GM21576 (cell line): ENCODE data around the gene HCFC1R1.
"Not testable (repeated sequence)": the region's sequence is repeated elsewhere in the genome, so short reads cannot be mapped to it uniquely, and the experiment has no call there.

Source experiments
- ATAC-seq: cut with Tn5 transposase; IDR thresholded peaks from one replicate; pipeline ENCODE4 v1.9.1; 2021; ENCODE audit warnings: mild to moderate bottlenecking, moderate library complexity; ENCODE audit not compliant: unreplicated experiment

Gene HCFC1R1, protein sequence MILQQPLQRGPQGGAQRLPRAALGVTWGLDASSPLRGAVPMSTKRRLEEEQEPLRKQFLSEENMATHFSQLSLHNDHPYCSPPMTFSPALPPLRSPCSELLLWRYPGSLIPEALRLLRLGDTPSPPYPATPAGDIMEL

GRCh38 chr16:3023669-3024478 is at the start of gene HCFC1R1, which contains the start of gene THOC6:
TSS of gene HCFC1R1 (minus strand) at chr16:3023942. CDS start at chr16:3023941, 1 bp downstream.
TSS of gene THOC6 (plus strand) at chr16:3024035. CDS start at chr16:3024327, 292 bp downstream.
- peak; percentile 71 for ATAC-seq

- no peak for ATAC-seq
Observed at GRCh38 chr16:3073448-3073847, 49.7 kb upstream of the HCFC1R1 start.

GRCh38 chr16:3072576-3073263 is 49.0 kb upstream of the HCFC1R1 start:
- not testable (repeated sequence) for ATAC-seq

GRCh38 chr16:3072148-3072547 is 48.4 kb upstream of the HCFC1R1 start:
- ATAC-seq, result not testable (repeated sequence)

GRCh38 chr16:3071655-3072054 is 47.9 kb upstream of the HCFC1R1 start:
- ATAC-seq, result no peak

GRCh38 chr16:3070608-3071111 is 46.9 kb upstream of the HCFC1R1 start:
- no peak for ATAC-seq

- ATAC-seq, result not testable (repeated sequence)
Observed at GRCh38 chr16:3069146-3069545, 45.4 kb upstream of the HCFC1R1 start.

DNA sequence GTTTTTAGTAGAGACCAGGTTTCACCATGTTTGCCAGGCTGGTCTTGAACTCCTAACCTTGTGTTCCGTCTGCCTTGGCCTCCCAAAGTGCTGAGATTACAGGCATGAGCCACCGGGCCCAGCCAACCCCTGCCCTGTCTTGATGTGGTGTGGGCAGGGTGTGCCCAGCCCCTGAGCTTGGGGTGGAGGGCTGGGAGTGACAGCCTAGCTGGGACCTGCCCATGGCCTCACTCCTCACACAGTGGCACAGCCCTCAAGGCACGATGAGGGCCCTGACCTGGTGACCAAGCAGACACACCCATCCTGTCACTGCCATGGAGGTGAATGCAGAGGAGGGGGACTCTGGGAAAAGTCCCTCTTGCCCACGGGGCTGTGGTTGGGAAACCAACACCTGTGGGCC is 44.7 kb upstream of the HCFC1R1 start:
- no peak for ATAC-seq

- no peak for ATAC-seq
Observed at GRCh38 chr16:3066440-3066748, 42.7 kb upstream of the HCFC1R1 start.

DNA sequence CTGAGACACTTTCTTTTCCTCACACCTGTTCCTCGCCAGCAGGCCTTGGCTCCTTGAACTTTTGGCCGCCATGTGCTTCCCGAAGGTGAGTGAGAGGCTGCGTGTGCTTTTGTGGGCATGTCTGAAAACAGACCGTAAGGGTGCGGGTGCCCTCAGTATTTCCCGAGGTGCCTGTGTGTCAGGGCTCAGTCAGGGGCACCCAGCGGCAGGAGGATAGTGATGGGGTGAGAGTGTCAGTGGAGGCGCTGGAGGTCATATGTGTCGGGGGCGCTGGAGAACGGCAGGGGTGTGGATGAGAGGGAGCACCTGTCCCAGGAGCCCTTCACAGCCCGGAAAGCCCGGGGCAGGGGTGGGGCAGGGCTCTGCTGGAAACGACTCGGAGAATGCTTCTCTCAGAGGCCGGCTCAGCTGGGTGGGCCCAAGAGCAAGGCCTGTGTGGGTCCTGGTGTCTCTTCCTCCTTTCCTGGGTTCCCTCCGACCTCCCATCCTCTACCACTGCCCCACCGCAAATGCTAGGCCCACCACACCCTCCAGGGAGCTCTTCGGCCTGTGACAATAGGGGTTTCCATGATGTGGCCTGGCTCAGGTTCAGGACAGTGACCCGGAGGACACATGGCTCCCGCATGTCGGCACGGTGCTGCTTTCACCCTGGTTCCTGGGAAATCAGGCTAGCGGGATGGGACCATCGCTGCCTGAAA is 42.1 kb upstream of the HCFC1R1 start:
- no peak for ATAC-seq

DNA sequence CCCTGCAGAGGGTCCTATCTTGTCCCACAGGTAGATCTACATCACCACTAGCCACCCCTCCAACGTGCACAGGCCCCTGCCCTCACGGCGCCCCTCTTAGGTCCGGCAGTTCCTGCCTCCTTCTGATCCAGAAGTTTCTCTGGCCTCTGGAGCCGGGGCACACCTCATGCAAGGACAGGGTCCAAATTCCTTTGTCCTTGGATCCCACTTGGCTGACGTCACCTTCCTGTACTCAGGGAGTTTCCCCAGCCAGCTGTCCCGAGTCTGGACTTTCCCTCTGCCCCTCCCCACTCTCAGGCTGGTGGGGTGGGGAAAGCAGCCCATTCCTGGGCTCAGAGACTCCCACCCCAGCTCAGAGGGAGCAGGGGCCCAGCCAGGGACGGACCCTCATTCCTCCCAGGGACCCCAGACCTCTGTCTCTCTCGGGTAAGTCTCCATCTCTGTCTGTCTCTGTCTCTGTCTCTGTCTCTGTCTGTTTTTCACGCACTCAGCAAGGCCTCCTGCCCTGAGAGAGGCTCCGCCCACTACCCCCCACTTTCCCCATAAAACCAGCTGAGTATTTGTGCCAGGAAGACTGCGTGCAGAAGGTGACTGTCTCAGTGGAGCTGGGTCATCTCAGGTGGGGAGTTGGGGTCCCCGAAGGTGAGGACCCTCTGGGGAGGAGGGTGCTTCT is 41.5 kb upstream of the HCFC1R1 start, which contains the start of gene IL32:
TSS of gene IL32 (plus strand) at position 572 of the 673 bp plus-strand sequence. CDS start 172 bp downstream, outside the sequence.
- ATAC-seq, result no peak

- no peak for ATAC-seq
Observed at GRCh38 chr16:3063625-3064386, 40.1 kb upstream of the HCFC1R1 start.

DNA sequence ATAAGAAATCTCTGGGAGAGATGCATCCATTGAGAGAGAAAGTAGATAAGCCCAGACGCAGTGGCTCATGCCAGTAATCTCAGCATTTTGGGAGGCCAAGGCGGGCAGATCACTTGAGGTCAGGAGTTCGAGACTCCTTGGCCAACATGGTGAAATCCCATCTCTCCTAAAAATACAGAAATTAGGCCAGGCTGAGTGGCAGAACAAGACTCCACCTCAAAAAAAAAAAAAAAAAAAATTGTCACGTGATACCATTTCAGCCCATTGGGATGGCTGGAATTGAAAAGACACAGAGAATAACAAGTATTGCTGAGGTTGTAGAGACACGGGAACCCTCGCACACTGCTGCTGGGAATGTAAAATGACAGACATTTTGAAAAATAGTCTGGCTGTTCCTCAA is 38.8 kb upstream of the HCFC1R1 start:
- ATAC-seq, result no peak

GRCh38 chr16:3060339-3061127 is 36.8 kb upstream of the HCFC1R1 start:
- ATAC-seq, result no peak

DNA sequence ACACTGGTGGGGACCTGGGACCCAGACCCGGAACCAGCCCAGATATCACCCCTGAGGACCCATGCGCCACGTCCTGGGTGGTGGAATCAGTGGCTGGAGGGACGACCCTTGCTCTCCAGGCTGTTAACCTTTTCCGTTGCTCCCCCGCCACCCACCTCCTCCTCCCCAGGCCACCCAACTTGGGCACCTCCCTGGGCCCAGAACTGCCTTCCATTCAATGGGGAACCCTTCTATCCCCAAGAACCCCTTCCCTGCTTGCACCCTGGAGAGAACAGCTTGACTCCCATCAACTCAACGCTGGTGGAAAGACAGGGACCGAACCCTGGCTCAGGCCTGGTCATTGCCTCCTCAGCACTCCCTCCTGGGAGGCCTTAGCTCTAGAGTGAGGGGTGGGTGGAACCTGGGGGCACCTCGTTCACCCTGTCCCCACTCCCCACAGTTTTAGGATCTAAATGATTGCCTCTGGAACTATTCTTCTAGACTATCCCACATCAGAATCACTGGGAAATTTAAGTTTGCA is 36.0 kb upstream of the HCFC1R1 start:
- no peak for ATAC-seq

- ATAC-seq, result peak; percentile 73
Observed at GRCh38 chr16:3059041-3059722, 35.4 kb upstream of the HCFC1R1 start.

- peak; percentile 35 for ATAC-seq
Observed at GRCh38 chr16:3058139-3059030, 34.6 kb upstream of the HCFC1R1 start.
